ENCODE measurements around the gene ZNF511.

ZNF511 gene

DNA sequence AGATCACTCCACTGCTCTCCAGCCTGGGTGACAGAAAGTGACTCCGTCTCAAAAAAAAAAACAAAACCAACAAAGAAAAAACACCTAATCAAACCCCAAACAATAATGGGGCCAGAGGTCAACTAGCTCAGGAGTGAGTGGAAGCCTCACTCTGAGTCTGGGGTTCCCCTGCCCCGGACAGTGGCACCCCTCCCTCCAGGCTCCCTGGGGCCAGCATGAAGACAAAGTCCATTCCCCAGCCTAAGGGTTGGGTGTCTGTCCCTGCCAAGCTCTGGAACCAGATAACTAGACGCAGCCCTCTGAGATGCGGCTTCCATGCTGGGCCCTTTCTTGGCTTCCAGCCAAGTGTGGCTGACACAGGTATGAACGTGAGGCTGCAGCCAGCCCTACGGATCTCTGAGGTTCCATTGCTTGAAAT lies 50.8 kb downstream of the ZNF511 start:
- Histone ChIP-seq H3K9ac (ENCODE audit: low read length) (no peak overlapping the region), H3K9me3 (ENCODE audit: insufficient read depth, low read length) (no peaks in the 10 kb centered on the region), H2AFZ (ENCODE audit: low read depth, low read length, severe bottlenecking) (no peak overlapping the region), H3K27ac (ENCODE audit: low read depth, low read length) (no peak overlapping the region), H3K4me3 (ENCODE audit: insufficient read depth, low read length, poor library complexity, severe bottlenecking) (no peak overlapping the region), H3K4me2 (ENCODE audit: low read depth, low read length, poor library complexity, severe bottlenecking) (no peak overlapping the region), H3F3A (ENCODE audit: insufficient read depth) (no peaks in the 10 kb centered on the region), H3K36me3 (ENCODE audit: low read length) (no peaks in the 10 kb centered on the region), H4K20me1 (ENCODE audit: low read depth, low read length) (no peaks in the 10 kb centered on the region), H3K27me3 (ENCODE audit: low read length) (no peaks in the 10 kb centered on the region), H3K9me2 (replicated peaks; ENCODE audit: insufficient read depth, low read length) (no peaks in the 10 kb centered on the region), H3K79me2 (ENCODE audit: insufficient read depth, low read length) (no peaks in the 10 kb centered on the region)
- TF ChIP-seq CTCF (IDR thresholded peaks at IDR 0.05; ENCODE audit: insufficient read depth, low read length, poor library complexity, severe bottlenecking) = no peak
- no peak for TF ChIP-seq EZH2phosphoT487 (conservative IDR thresholded peaks at IDR 0.05; ENCODE audit: low read length)

DNA sequence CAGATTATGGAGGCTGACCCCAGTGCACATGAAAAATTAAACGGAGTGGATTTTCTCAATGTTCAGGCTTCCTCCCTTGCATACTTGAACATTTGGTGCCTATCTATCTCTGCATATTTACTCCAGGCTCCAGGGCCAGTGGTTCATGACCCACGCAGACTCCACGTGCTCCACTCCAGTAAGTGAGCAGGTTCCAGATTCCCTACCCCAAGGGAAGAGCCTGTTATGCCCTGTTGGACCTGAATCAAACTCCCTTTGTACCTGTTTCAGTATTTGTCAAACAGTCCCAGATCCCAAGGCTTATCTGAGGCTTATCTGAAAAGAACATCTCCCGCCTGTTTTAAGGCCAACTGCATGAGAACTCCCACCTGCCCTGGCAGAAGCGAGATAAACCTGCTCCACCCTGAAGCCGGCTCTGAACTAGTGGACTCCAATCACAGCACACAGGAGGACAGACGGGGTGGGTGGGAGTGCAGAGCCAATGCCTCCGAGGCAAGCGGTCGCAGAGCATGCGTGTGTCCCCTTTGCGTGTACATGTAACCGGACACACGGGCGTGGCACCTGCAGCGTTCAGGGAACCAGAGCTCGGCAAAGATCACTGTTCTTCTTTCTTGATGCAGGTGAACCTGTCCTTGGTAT lies 51.4 kb downstream of the ZNF511 start:
- Histone ChIP-seq H3K9me3 (ENCODE audit: insufficient read depth, low read length) (no peaks in the 10 kb centered on the region), H2AFZ (ENCODE audit: low read depth, low read length, severe bottlenecking) (no peak overlapping the region), H3K9ac (ENCODE audit: low read length) (no peak overlapping the region), H3K79me2 (ENCODE audit: insufficient read depth, low read length) (no peaks in the 10 kb centered on the region), H3K4me2 (ENCODE audit: low read depth, low read length, poor library complexity, severe bottlenecking) (no peak overlapping the region), H4K20me1 (ENCODE audit: low read depth, low read length) (no peaks in the 10 kb centered on the region), H3F3A (ENCODE audit: insufficient read depth) (no peaks in the 10 kb centered on the region), H3K4me3 (ENCODE audit: insufficient read depth, low read length, poor library complexity, severe bottlenecking) (no peak overlapping the region), H3K36me3 (ENCODE audit: low read length) (no peaks in the 10 kb centered on the region), H3K9me2 (replicated peaks; ENCODE audit: insufficient read depth, low read length) (no peaks in the 10 kb centered on the region), H3K27me3 (ENCODE audit: low read length) (no peaks in the 10 kb centered on the region), H3K27ac (ENCODE audit: low read depth, low read length) (no peak overlapping the region)
- no peak for TF ChIP-seq EZH2phosphoT487 (conservative IDR thresholded peaks at IDR 0.05; ENCODE audit: low read length)
- TF ChIP-seq CTCF (IDR thresholded peaks at IDR 0.05; ENCODE audit: insufficient read depth, low read length, poor library complexity, severe bottlenecking) = no peak

DNA sequence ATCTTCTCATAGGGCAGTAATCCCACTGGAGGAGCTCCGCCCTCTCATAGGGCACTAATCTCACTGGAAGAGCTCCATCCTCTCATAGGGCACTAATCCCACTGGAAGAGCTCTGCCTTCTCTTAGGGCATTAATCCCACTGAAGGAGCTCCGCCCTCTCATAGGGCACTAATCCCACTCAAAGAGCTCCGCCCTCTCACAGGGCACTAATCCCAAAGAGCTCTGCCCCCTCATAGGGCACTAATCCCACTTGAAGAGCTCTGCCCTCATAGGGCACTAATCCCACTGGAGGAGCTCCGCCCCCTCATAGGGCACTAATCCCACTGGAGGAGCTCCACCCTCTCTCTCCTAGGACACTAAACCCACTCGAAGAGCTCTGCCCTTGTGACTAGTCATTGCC lies 52.5 kb downstream of the ZNF511 start:
- TF ChIP-seq EZH2phosphoT487 (conservative IDR thresholded peaks at IDR 0.05; ENCODE audit: low read length) = no peak
- TF ChIP-seq CTCF (IDR thresholded peaks at IDR 0.05; ENCODE audit: insufficient read depth, low read length, poor library complexity, severe bottlenecking) = no peak
- Histone ChIP-seq H3K79me2 (ENCODE audit: insufficient read depth, low read length) (no peaks in the 10 kb centered on the region), H3K27me3 (ENCODE audit: low read length) (no peaks in the 10 kb centered on the region), H4K20me1 (ENCODE audit: low read depth, low read length) (no peaks in the 10 kb centered on the region), H3K9me3 (ENCODE audit: insufficient read depth, low read length) (no peaks in the 10 kb centered on the region), H3K9ac (ENCODE audit: low read length) (no peak overlapping the region), H3K4me3 (ENCODE audit: insufficient read depth, low read length, poor library complexity, severe bottlenecking) (no peak overlapping the region), H3K9me2 (replicated peaks; ENCODE audit: insufficient read depth, low read length) (no peaks in the 10 kb centered on the region), H2AFZ (ENCODE audit: low read depth, low read length, severe bottlenecking) (no peak overlapping the region), H3K27ac (ENCODE audit: low read depth, low read length) (no peak overlapping the region), H3K36me3 (ENCODE audit: low read length) (no peaks in the 10 kb centered on the region), H3K4me2 (ENCODE audit: low read depth, low read length, poor library complexity, severe bottlenecking) (no peak overlapping the region), H3F3A (ENCODE audit: insufficient read depth) (no peaks in the 10 kb centered on the region)

Measured in SU-DHL-6 (cell line).